ENCODE results near the gene CD27. TPM values are rescaled to one million over a fixed set of nuclear protein-coding genes. Genes with fewer than 3 reads are reported as not detected.

CD27 gene
- total and polyA plus RNA-seq, 2 of the 8 experiments (the other 6 are each of a cell fraction or from before 2014, with no cell fraction given), result 0.28 to 0.39 TPM

GRCh38 chr12:6444031-6444430 lies 724 bp upstream of the CD27 start:
- Histone ChIP-seq H2BK20ac (ENCODE audit: low read length) (no peak overlapping the region), H3K4me1 (replicated peaks in 1 of 4; ENCODE audit: control insufficient read depth in 3 of 4, insufficient read depth in 4 of 4, low read length in 3 of 4) (no peaks in the 10 kb centered on the region), H3K4me3 (ENCODE audit: extremely low read depth in 1 of 4, insufficient read depth in 2 of 4, low read depth in 3 of 4, low read length in 4 of 4) (no peak overlapping the region), H3K27me3 (replicated peaks in 1 of 4; ENCODE audit: control insufficient read depth in 3 of 4, extremely low read depth in 1 of 4, insufficient read depth in 3 of 4, low read length in 3 of 4) (no peaks in the 10 kb centered on the region), H3K56ac (replicated peaks; ENCODE audit: insufficient read length, low read depth, low read length) (no peak overlapping the region), H3K14ac (ENCODE audit: insufficient read length) (no peak overlapping the region), H2BK15ac (ENCODE audit: low read length) (no peak overlapping the region), H4K5ac (ENCODE audit: insufficient read length, low read depth, low read length) (no peak overlapping the region), H3K79me2 (ENCODE audit: control insufficient read depth in 1 of 2, insufficient read depth in 2 of 2, low read length in 2 of 2) (no peaks in the 10 kb centered on the region), H3K27ac (ENCODE audit: low read depth, low read length) (no peak overlapping the region), H2AFZ (ENCODE audit: low read length) (no peak overlapping the region), H3K18ac (ENCODE audit: extremely low read depth, low read length) (no peak overlapping the region), H2BK120ac (replicated peaks; ENCODE audit: low read depth, low read length) (no peak overlapping the region), H3K36me3 (ENCODE audit: control insufficient read depth in 2 of 4, insufficient read depth in 4 of 4, low read length in 3 of 4) (no peaks in the 10 kb centered on the region), H2BK12ac (ENCODE audit: low read depth, low read length) (peak overlapping the region; percentile 51; the same call in 1 of the 2 replicates), H4K8ac (ENCODE audit: extremely low read depth, insufficient read depth, low read length) (no peak overlapping the region), H3K4ac (replicated peaks; ENCODE audit: insufficient read length, low read depth, low read length) (no peak overlapping the region), H3K23ac (ENCODE audit: insufficient read length) (no peak overlapping the region), H3K9ac (replicated peaks in 1 of 4; ENCODE audit: extremely low read depth in 1 of 4, low read depth in 3 of 4, low read length in 3 of 4) (no peak overlapping the region), H4K91ac (replicated peaks; ENCODE audit: insufficient read length, low read length) (no peak overlapping the region), H4K20me1 (replicated peaks in 1 of 2; ENCODE audit: control insufficient read depth in 1 of 2, insufficient read depth in 2 of 2, low read length in 2 of 2) (no peaks in the 10 kb centered on the region), H2BK5ac (ENCODE audit: low read depth, low read length) (no peak overlapping the region), H3K23me2 (ENCODE audit: low read depth, low read length) (no peaks in the 10 kb centered on the region), H2AK5ac (ENCODE audit: low read depth, low read length) (no peak overlapping the region), H3K4me2 (ENCODE audit: insufficient read depth in 1 of 2, low read depth in 2 of 2, low read length in 2 of 2) (no peak overlapping the region), H3K79me1 (ENCODE audit: low read depth, low read length) (no peaks in the 10 kb centered on the region), H3K9me3 (ENCODE audit: insufficient read depth in 2 of 2, low read depth in 1 of 2, low read length in 1 of 2) (no peaks in the 10 kb centered on the region)
- DNase-seq (ENCODE audit: low read depth in 1 of 2, low spot score in 2 of 2), result no peak
- ChIA-PET POLR2A (ENCODE audit: partially characterized antibody) (interaction anchor here (1.0 to 4.2 kb wide), 8 partner anchors 8 to 90 kb away, joined by 3 to 22 read pairs (median 6); partner anchors contain the start of genes GAPDH, TAPBPL and VAMP1), CTCF (ENCODE audit: partially characterized antibody) (interaction anchor here (0.8 to 5.1 kb wide), 9 partner anchors 10 to 118 kb away, joined by 3 to 42 read pairs (median 10); no protein-coding TSS in a partner anchor)
- WGBS, 2 experiments (ENCODE audit: extremely low coverage in 1 of 2, insufficient coverage in 1 of 2, insufficient read length in 1 of 2, insufficient replicate concordance in 2 of 2, low coverage in 1 of 2, low lambda C conversion rate in 2 of 2, missing lambda C conversion rate in 1 of 2), result 92% methylated on average over 4 of the region's 4 CpGs; no CpG with 5 or more reads in 1 of the 2 experiments
- TF ChIP-seq SUZ12 (IDR thresholded peaks at IDR 0.05; ENCODE audit: low read length) (no peak), SP2 (IDR thresholded peaks at IDR 0.05; ENCODE audit: low read length) (no peak), RFX5 (IDR thresholded peaks at IDR 0.05; ENCODE audit: borderline replicate concordance, low read depth, low read length) (no peak)
- no peak for FAIRE-seq
